Measurements from ENCODE around the gene KRTCAP2. TPM values are rescaled to one million over a fixed set of nuclear protein-coding genes. Genes with fewer than 3 reads are reported as not detected.
"Not testable (repeated sequence)": the region's sequence is repeated elsewhere in the genome, so short reads cannot be mapped to it uniquely, and the experiment has no call there.

KRTCAP2 gene
- total and polyA plus RNA-seq, 10 of the 15 experiments (the other 5 are each of a cell fraction or from before 2014, with no cell fraction given), result 61.3 to 238 (median 141) TPM

- ATAC-seq; H3K4me2 ChIP-seq (ENCODE audit: control insufficient read depth, insufficient read depth); H3K27ac ChIP-seq (ENCODE audit: control insufficient read depth, insufficient read depth); BruUV-seq (replicated peaks); H3K4me1 ChIP-seq (ENCODE audit: control insufficient read depth, insufficient read depth, low read length); H3K9me3 ChIP-seq (replicated peaks; ENCODE audit: control insufficient read depth, insufficient read depth, low read length); H2AFZ ChIP-seq (ENCODE audit: control insufficient read depth, low read depth, low read length); H3K9ac ChIP-seq (ENCODE audit: control insufficient read depth, insufficient read depth, low read length); H3K4me3 ChIP-seq; H4K20me1 ChIP-seq (ENCODE audit: control insufficient read depth, insufficient read depth); H3K36me3 ChIP-seq (ENCODE audit: control insufficient read depth in 2 of 2, insufficient read depth in 2 of 2, low read length in 1 of 2); DNase-seq (ENCODE audit: low read depth, low spot score); H3K27me3 ChIP-seq (replicated peaks in 1 of 2; ENCODE audit: control insufficient read depth in 2 of 2, insufficient read depth in 2 of 2, low read length in 1 of 2); FAIRE-seq; POLR2A ChIA-PET: not testable (repeated sequence)
- in situ Hi-C loops (cut with MboI) (loop anchor here (5.0 kb wide), 1 partner anchor 76 kb away; no protein-coding TSS in a partner anchor), intact Hi-C loops (cut with micrococcal nuclease; ENCODE audit: unreplicated experiment) (loop anchor here (1.0 kb wide), 1 partner anchor 77 kb away; no protein-coding TSS in a partner anchor)
- ChIA-PET CTCF (interaction anchor here (0.8 to 12.1 kb wide), 21 partner anchors 10 to 124 kb away, joined by 3 to 284 read pairs (median 5); partner anchors contain the start of genes EFNA4 and SLC50A1), RAD21 (ENCODE audit: unreplicated experiment) (interaction anchor here (0.7 to 5.1 kb wide), 9 partner anchors 13 to 103 kb away, joined by 3 to 71 read pairs (median 4); no protein-coding TSS in a partner anchor), SMC1A (ENCODE audit: uncharacterized antibody, unreplicated experiment) (interaction anchor here (0.9 to 5.9 kb wide), 8 partner anchors 9 to 83 kb away, joined by 3 to 37 read pairs (median 4); partner anchors contain the start of gene SLC50A1)
- WGBS (ENCODE audit: insufficient coverage, insufficient replicate concordance, low lambda C conversion rate, missing lambda C conversion rate), result 50% methylated on average over 4 of the region's 4 CpGs
- TF ChIP-seq SRF (IDR thresholded peaks at IDR 0.05; ENCODE audit: low read depth in 2 of 2, low read length in 2 of 2), result 0 out of 4 replicates have a peak, but pooled peaks of 1 of the 2 experiments have one; percentile 33
- peaks cover 12% of the 10 kb centered on the region for H3K79me2 ChIP-seq (ENCODE audit: control insufficient read depth, insufficient read depth, low read length)
Measured at GRCh38 chr1:155168105-155168445, 5.0 kb downstream of the KRTCAP2 start.

GRCh38 chr1:155167166-155168104, 5.7 kb downstream of the KRTCAP2 start:
- SMC1A ChIA-PET (ENCODE audit: uncharacterized antibody, unreplicated experiment), result interaction anchor here (0.9 to 5.9 kb wide), 9 partner anchors 10 to 82 kb away, joined by 3 to 37 read pairs (median 6); partner anchors contain the start of gene SLC50A1
- Histone ChIP-seq H3K27me3 (replicated peaks in 1 of 2; ENCODE audit: control insufficient read depth in 2 of 2, insufficient read depth in 2 of 2, low read length in 1 of 2) (no peaks in the 10 kb centered on the region), H3K4me2 (ENCODE audit: control insufficient read depth, insufficient read depth) (no peak overlapping the region), H3K79me2 (ENCODE audit: control insufficient read depth, insufficient read depth, low read length) (peaks cover 5% of the 10 kb centered on the region), H3K4me3 (no peak overlapping the region), H3K4me1 (ENCODE audit: control insufficient read depth, insufficient read depth, low read length) (peaks cover 9% of the 10 kb centered on the region), H3K9me3 (replicated peaks; ENCODE audit: control insufficient read depth, insufficient read depth, low read length) (no peaks in the 10 kb centered on the region; the same call in 2 of the 3 replicates), H3K9ac (ENCODE audit: control insufficient read depth, insufficient read depth, low read length) (no peak overlapping the region), H3K36me3 (ENCODE audit: control insufficient read depth in 2 of 2, insufficient read depth in 2 of 2, low read length in 1 of 2) (peaks cover 0 to 3% of the 10 kb centered on the region in 2 experiments; a peak in 1 of 4 replicates), H4K20me1 (ENCODE audit: control insufficient read depth, insufficient read depth) (no peaks in the 10 kb centered on the region), H2AFZ (ENCODE audit: control insufficient read depth, low read depth, low read length) (peak overlapping the region; percentile 76), H3K27ac (ENCODE audit: control insufficient read depth, insufficient read depth) (no peak overlapping the region)
- peak; percentile 93 for ATAC-seq
- WGBS (ENCODE audit: insufficient coverage, insufficient replicate concordance, low lambda C conversion rate, missing lambda C conversion rate), result 11% methylated on average over 22 of the region's 28 CpGs
- CTCF ChIA-PET, result interaction anchor here (0.6 to 12.1 kb wide), 23 partner anchors 10 to 124 kb away, joined by 3 to 284 read pairs (median 5); partner anchors contain the start of genes EFNA4 and SLC50A1
- in situ Hi-C loops (cut with MboI) (loop anchor here (5.0 kb wide), 1 partner anchor 75 kb away; no protein-coding TSS in a partner anchor), intact Hi-C loops (cut with micrococcal nuclease; ENCODE audit: unreplicated experiment) (loop anchor here (1.0 kb wide), 1 partner anchor 76 kb away; no protein-coding TSS in a partner anchor)
- RAD21 ChIA-PET (ENCODE audit: unreplicated experiment), result interaction anchor here (0.7 to 5.1 kb wide), 10 partner anchors 13 to 103 kb away, joined by 3 to 71 read pairs (median 4); no protein-coding TSS in a partner anchor
- FAIRE-seq, result peak; percentile 94
- no TSS peak for BruUV-seq (replicated peaks)
- POLR2A ChIA-PET, result interaction anchor here (1.3 kb wide), 1 partner anchor 76 kb away, joined by 5 read pairs; no protein-coding TSS in a partner anchor
- DNase-seq (ENCODE audit: low read depth, low spot score), result no peak
- TF ChIP-seq MXI1 (IDR thresholded peaks at IDR 0.05; ENCODE audit: low read depth, low read length), result 0 out of 2 replicates have a peak, but pooled peaks have one; percentile 23
- no peak for TF ChIP-seq ZZZ3 (IDR thresholded peaks at IDR 0.05; ENCODE audit: control insufficient read depth, insufficient read length, low read depth)
- peak; percentile 67; the same call in 1 of the 2 replicates for TF ChIP-seq RB1 (IDR thresholded peaks at IDR 0.05; ENCODE audit: borderline replicate concordance)
- no peak for TF ChIP-seq GABPA (IDR thresholded peaks at IDR 0.05; ENCODE audit: low read depth)
- TF ChIP-seq NFIC (IDR thresholded peaks at IDR 0.05; ENCODE audit: low read depth, low read length), result no peak
- no peak for TF ChIP-seq ATF2 (IDR thresholded peaks at IDR 0.05; ENCODE audit: low read length)
- TF ChIP-seq EGR1 (IDR thresholded peaks at IDR 0.05; ENCODE audit: borderline replicate concordance in 1 of 2, low read depth in 2 of 2, low read length in 2 of 2), result no peak
- no peak for TF ChIP-seq CBX5 (IDR thresholded peaks at IDR 0.05; ENCODE audit: low read depth)
- no peak for TF ChIP-seq NR2C1 (IDR thresholded peaks at IDR 0.05)

Measured in GM12878 (cell line).